ENCODE measurements around the gene ZC3H6.
"Not testable (repeated sequence)": the region's sequence is repeated elsewhere in the genome, so short reads cannot be mapped to it uniquely, and the experiment has no call there.

Gene ZC3H6

DNA sequence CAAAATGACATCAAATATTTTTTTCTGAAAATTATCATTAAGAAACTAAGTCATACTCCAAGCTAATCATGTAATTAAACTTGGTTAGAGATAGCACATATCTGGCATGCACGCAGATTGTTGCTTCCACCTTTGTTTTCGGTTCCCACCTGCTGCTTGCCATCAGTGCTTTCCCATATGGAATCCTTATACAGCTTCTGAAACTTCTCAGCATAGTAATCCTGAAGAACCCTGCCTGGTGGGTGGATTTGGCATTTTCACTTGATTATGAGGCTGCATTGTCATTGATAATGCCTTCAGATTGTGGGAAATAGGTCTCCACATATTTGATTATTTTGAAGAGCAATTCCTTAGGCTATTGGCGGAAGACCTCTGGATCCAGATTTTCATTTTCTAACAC lies 47.5 kb downstream of the ZC3H6 start:
- Histone ChIP-seq H3K36me3 (ENCODE audit: control insufficient read depth, insufficient read depth, low read length) (peaks cover 4% of the 10 kb centered on the region), H3K9me3 (ENCODE audit: control insufficient read depth, low read length) (no peaks in the 10 kb centered on the region), H3K27me3 (ENCODE audit: control insufficient read depth, insufficient read depth, low read length, poor library complexity, severe bottlenecking) (no peaks in the 10 kb centered on the region), H3K4me3 (ENCODE audit: insufficient read depth, low read depth, low read length) (no peak overlapping the region), H3K4me1 (ENCODE audit: control insufficient read depth, insufficient read depth, low read length) (no peaks in the 10 kb centered on the region), H3K27ac (ENCODE audit: insufficient read depth, low read depth, low read length, poor library complexity, severe bottlenecking) (no peak overlapping the region)
- 80 to 89% methylated on average over 3 of the region's 3 CpGs for WGBS, 2 experiments

DNA sequence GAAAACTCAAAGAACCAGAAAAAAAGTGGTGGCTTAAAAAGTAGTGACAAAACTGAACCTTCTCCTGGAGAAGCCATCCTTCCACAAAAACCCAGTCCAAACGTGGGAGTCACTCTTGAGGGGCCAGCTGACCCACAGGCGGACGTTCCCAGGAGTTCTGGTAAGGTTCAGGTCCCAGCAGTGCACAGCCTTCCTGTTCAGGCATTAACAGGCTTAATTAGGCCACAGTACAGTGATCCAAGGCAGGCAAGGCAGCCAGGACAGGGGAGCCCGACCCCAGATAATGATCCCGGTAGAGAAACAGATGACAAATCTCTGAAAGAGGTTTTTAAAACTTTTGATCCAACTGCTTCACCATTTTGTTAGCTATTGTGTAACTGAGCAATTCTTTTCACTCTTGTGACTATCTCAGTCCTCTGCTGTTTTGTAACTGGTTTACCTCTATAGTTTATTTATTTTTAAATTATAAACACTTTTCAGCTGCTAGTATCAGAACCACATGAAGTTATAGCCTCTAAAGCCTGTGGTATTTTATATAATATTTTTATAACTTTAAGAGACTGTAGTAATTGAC lies 56.8 kb downstream of the ZC3H6 start:
- H3K4me1 ChIP-seq (ENCODE audit: control insufficient read depth, insufficient read depth, low read length): no peaks in the 10 kb centered on the region
- WGBS, 2 experiments: 92 to 93% methylated on average over 5 of the region's 5 CpGs
- no peak overlapping the region for H3K27ac ChIP-seq (ENCODE audit: insufficient read depth, low read depth, low read length, poor library complexity, severe bottlenecking)
- no peaks in the 10 kb centered on the region for H3K9me3 ChIP-seq (ENCODE audit: control insufficient read depth, low read length)
- no peaks in the 10 kb centered on the region for H3K27me3 ChIP-seq (ENCODE audit: control insufficient read depth, insufficient read depth, low read length, poor library complexity, severe bottlenecking)
- H3K4me3 ChIP-seq (ENCODE audit: insufficient read depth, low read depth, low read length): no peak overlapping the region
- H3K36me3 ChIP-seq (ENCODE audit: control insufficient read depth, insufficient read depth, low read length): peaks cover 9% of the 10 kb centered on the region

DNA sequence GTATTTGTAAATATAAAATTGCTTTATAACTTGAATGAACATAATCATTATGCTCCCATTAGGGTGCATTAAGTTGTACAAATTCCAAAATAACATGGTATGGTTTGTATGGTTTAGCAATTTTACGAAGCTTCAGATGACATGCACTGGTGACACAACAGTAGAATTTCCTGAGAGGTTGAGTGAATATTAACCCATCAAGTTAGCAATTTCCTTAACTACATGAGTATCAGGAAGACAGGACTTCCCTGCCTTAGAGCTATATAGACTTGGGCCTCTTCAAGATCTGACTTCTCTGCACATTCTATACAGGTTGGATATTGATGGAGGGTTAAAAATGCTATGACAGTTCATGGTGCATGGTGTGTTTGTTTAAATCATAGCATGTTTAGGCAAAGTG lies 60.2 kb downstream of the ZC3H6 start:
- Histone ChIP-seq H3K36me3 (ENCODE audit: control insufficient read depth, insufficient read depth, low read length) (peaks cover 4% of the 10 kb centered on the region), H3K27ac (ENCODE audit: insufficient read depth, low read depth, low read length, poor library complexity, severe bottlenecking) (no peak overlapping the region)
- 94 to 100% methylated on average over 1 of the region's 1 CpG for WGBS, 2 experiments

DNA sequence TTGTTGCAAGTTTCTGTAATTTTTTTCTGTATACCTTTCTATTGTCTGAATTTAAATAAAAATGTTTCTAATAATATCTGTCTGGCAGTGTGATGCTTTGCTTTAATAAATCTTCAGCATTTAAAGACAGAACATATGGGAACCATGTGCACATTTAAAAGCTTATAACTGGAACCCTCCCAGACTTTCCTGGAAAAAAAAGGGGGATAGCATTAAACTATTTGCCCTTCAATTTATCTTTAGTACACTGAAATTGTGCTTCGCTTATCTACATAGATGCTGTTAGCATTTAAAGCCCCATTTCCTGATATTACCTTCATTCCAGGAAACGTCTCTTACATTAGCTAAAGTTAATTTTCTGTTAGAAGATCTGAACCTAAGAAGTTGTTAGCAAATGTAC lies 64.6 kb downstream of the ZC3H6 start:
- H3K9me3 ChIP-seq (ENCODE audit: control insufficient read depth, low read length): no peaks in the 10 kb centered on the region
- no peaks in the 10 kb centered on the region for H3K36me3 ChIP-seq (ENCODE audit: control insufficient read depth, insufficient read depth, low read length)
- no peaks in the 10 kb centered on the region for H3K4me1 ChIP-seq (ENCODE audit: control insufficient read depth, insufficient read depth, low read length)
- 97 to 100% methylated on average over 1 to 2 of the region's 2 CpGs for WGBS, 2 experiments
- no peaks in the 10 kb centered on the region for H3K27me3 ChIP-seq (ENCODE audit: control insufficient read depth, insufficient read depth, low read length, poor library complexity, severe bottlenecking)
- no peak overlapping the region for H3K27ac ChIP-seq (ENCODE audit: insufficient read depth, low read depth, low read length, poor library complexity, severe bottlenecking)
- no peak overlapping the region for H3K4me3 ChIP-seq (ENCODE audit: insufficient read depth, low read depth, low read length)

More for the DNA sequence above, 60.2 kb downstream of the ZC3H6 start:
- no peaks in the 10 kb centered on the region for H3K27me3 ChIP-seq (ENCODE audit: control insufficient read depth, insufficient read depth, low read length, poor library complexity, severe bottlenecking)
- no peaks in the 10 kb centered on the region for H3K9me3 ChIP-seq (ENCODE audit: control insufficient read depth, low read length)
- no peak overlapping the region for H3K4me3 ChIP-seq (ENCODE audit: insufficient read depth, low read depth, low read length)
- no peaks in the 10 kb centered on the region for H3K4me1 ChIP-seq (ENCODE audit: control insufficient read depth, insufficient read depth, low read length)

DNA sequence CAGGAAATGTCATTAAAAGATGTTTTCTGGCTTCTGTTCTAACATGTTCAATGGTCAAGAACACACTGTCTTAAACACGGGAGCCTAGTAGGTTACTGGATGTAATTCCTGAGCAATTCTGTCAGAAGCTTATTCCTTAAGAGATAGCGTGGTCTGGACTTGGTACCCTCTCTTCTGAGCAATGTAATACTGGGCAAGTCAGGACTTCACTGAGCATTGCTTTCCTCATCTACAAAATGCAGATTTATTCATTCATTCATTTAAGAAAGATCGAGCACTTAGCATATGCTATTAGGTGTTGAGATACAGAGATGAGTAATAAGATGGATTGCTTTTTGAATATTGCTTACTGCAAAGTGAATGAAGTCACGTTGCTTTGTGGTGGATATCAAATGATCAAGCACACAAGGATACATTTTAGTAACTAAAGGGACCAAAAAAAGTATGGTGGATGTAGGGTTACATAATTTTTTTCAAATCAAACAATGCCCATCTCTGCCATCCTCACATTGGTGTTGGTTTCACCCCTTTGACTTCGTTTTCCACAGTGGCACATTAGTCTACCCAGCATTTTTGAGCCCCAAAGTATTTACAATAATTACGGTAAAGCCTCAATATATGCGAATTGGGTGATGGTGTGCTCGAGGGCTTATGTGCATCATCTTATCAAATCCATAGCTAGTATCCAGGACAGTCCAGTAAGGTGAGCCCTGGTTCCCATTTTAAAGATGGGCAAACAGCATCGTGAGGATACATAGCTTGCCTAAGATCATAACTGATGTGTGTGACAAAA lies 65.3 kb downstream of the ZC3H6 start:
- Histone ChIP-seq H3K36me3 (ENCODE audit: control insufficient read depth, insufficient read depth, low read length) (no peaks in the 10 kb centered on the region), H3K27me3 (ENCODE audit: control insufficient read depth, insufficient read depth, low read length, poor library complexity, severe bottlenecking) (no peaks in the 10 kb centered on the region), H3K27ac (ENCODE audit: insufficient read depth, low read depth, low read length, poor library complexity, severe bottlenecking) (no peak overlapping the region), H3K4me1 (ENCODE audit: control insufficient read depth, insufficient read depth, low read length) (no peaks in the 10 kb centered on the region), H3K4me3 (ENCODE audit: insufficient read depth, low read depth, low read length) (no peak overlapping the region), H3K9me3 (ENCODE audit: control insufficient read depth, low read length) (no peaks in the 10 kb centered on the region)
- 92 to 96% methylated on average over 8 to 9 of the region's 9 CpGs for WGBS, 2 experiments

DNA sequence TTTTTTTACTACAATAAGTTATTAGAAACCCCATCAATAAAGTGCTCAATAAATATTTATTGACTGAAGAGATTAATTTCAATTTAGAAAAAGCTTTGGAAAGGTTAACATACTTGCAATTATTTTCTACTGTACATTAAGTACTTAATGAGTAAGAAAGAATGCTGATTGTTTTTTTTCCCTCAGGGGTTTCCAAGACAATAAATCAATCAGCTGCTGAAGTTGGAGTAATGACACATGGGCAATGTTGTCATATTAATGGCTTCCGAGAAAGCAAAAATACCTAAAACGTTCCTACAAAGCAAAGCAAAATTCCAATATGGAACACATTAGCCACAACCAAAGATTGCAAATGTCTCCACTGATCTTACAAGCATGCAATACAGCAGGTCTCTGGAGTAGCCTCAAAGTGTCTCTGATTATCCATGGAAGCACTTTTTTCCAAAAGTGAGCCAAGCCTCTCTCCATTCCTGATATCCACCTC lies 66.7 kb downstream of the ZC3H6 start:
- WGBS, 2 experiments: 89 to 96% methylated on average over 2 of the region's 2 CpGs
- no peaks in the 10 kb centered on the region for H3K9me3 ChIP-seq (ENCODE audit: control insufficient read depth, low read length)
- H3K27ac ChIP-seq (ENCODE audit: insufficient read depth, low read depth, low read length, poor library complexity, severe bottlenecking): no peak overlapping the region
- H3K36me3 ChIP-seq (ENCODE audit: control insufficient read depth, insufficient read depth, low read length): no peaks in the 10 kb centered on the region
- no peaks in the 10 kb centered on the region for H3K4me1 ChIP-seq (ENCODE audit: control insufficient read depth, insufficient read depth, low read length)
- H3K4me3 ChIP-seq (ENCODE audit: insufficient read depth, low read depth, low read length): no peak overlapping the region
- no peaks in the 10 kb centered on the region for H3K27me3 ChIP-seq (ENCODE audit: control insufficient read depth, insufficient read depth, low read length, poor library complexity, severe bottlenecking)

DNA sequence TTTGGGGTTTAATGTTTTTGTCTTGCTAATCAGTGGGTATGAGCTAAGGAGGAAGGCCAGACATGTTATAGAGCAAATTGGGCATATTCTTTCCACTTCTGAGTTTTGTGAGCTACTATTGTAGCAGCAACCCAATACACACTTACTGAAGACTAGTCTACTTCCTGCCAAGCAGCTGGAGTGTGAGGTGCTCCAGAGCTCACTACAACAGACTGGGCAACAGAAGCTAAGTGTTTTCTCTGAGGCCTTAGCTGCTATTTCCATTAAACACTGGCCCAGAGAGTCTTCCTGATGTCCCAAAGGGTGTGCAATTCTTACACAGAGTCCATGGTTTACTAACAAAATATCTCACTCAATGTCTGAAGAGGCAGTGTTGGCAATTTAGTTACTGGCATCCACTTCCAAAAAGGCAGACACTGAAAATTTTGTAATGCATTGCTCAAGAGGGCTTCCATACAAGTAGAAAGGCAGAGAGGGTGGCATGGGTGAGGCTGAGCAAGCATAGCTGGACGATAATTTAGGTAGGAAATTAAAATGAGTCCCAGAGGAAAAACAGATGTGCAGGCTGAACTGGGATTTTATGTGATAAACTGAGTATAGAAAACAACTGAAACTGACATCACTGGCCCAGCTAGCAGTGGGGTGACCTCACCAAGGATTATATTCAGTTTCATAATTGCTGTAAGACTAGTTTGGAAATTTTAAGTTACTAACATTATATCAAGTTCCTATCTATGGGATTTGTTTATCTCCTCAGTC lies 68.6 kb downstream of the ZC3H6 start:
- Histone ChIP-seq H3K27ac (ENCODE audit: insufficient read depth, low read depth, low read length, poor library complexity, severe bottlenecking) (no peak overlapping the region), H3K9me3 (ENCODE audit: control insufficient read depth, low read length) (no peaks in the 10 kb centered on the region), H3K36me3 (ENCODE audit: control insufficient read depth, insufficient read depth, low read length) (no peaks in the 10 kb centered on the region), H3K27me3 (ENCODE audit: control insufficient read depth, insufficient read depth, low read length, poor library complexity, severe bottlenecking) (no peaks in the 10 kb centered on the region), H3K4me3 (ENCODE audit: insufficient read depth, low read depth, low read length) (no peak overlapping the region), H3K4me1 (ENCODE audit: control insufficient read depth, insufficient read depth, low read length) (no peaks in the 10 kb centered on the region)
- 90 to 94% methylated on average over 1 of the region's 1 CpG for WGBS, 2 experiments

DNA sequence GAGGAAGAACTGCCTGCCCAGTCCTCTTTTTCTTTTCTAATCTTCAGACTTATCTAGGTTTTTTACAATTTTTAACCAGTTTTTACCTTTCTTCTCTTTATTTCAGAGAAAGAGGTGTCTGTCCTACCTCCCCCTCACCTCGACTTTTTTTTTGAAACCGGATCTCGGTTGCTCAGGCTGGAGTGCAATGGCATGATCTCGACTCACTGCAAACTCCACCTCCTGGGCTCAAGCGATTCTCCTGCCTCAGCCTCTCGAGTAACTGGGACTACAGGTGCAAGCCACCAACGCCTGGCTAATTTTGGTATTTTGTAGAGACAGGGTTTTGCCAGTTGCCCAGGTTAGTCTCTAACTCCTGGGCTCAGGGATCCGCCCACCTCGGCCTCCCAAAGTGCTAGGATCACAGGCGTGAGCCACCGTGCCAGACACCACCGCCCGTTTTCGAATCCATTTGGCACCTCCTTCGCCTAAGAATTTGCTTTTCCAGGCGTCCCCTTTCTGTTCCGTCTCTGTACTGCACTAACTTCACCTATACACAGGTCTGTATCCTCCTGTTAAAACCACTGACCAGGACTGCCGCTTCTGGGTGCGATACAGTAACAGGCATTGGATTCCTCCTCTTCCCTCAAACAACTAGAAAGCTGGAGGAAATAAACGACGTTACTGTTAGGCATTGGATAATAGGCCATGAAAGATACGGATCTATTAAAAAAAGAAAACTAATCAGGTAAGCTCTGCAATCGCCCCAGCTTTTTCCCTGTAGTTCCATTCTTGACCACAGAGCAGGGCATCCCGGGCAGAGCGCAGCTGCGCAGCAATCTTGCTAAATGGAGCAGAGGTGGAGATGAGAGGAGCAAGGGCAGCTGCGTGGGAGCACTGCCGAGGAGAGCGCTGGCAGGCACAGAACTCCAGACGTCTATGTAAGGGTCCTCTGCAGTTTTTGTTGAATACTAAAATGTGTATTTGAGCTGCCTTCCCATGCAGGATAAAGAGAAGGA lies 69.9 kb downstream of the ZC3H6 start:
- Histone ChIP-seq H3K4me3 (ENCODE audit: insufficient read depth, low read depth, low read length) (no peak overlapping the region), H3K36me3 (ENCODE audit: control insufficient read depth, insufficient read depth, low read length) (no peaks in the 10 kb centered on the region), H3K27ac (ENCODE audit: insufficient read depth, low read depth, low read length, poor library complexity, severe bottlenecking) (no peak overlapping the region), H3K27me3 (ENCODE audit: control insufficient read depth, insufficient read depth, low read length, poor library complexity, severe bottlenecking) (no peaks in the 10 kb centered on the region), H3K4me1 (ENCODE audit: control insufficient read depth, insufficient read depth, low read length) (no peaks in the 10 kb centered on the region), H3K9me3 (ENCODE audit: control insufficient read depth, low read length) (no peaks in the 10 kb centered on the region)
- 93% methylated on average over 30 of the region's 30 CpGs for WGBS, 2 experiments

DNA sequence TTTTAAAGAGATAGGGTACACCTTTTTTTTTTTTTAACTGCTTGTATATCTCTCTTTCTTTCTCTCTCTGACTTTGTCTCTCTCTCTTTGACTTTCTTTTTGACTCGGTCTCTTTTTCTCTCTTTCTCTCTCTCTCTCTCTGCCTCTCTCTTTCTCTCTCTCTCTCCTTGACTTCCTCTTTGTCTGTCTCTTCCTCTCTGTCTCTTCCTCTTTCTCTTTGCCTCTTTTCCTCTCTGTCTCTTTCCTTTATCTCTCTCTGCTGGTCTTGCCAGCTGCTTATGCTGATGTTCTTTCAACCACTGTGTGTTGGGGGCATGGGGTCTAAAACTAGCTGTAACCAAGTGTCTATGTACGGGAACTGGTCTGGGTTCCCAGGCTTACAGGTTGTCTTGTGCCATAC lies 76.9 kb downstream of the ZC3H6 start:
- not testable (repeated sequence) for H3K4me1 ChIP-seq (ENCODE audit: control insufficient read depth, insufficient read depth, low read length); H3K27me3 ChIP-seq (ENCODE audit: control insufficient read depth, insufficient read depth, low read length, poor library complexity, severe bottlenecking); H3K9me3 ChIP-seq (ENCODE audit: control insufficient read depth, low read length); H3K36me3 ChIP-seq (ENCODE audit: control insufficient read depth, insufficient read depth, low read length); H3K27ac ChIP-seq (ENCODE audit: insufficient read depth, low read depth, low read length, poor library complexity, severe bottlenecking); H3K4me3 ChIP-seq (ENCODE audit: insufficient read depth, low read depth, low read length)
- WGBS, 2 experiments: 88 to 97% methylated on average over 2 of the region's 2 CpGs
